Measurements from ENCODE around the gene SIL1. TPM values are rescaled to one million over a fixed set of nuclear protein-coding genes. Genes with fewer than 3 reads are reported as not detected.

Gene SIL1
- total RNA-seq, 4 donors from 2014 or later, result 41.4 to 63.1 (median 52.8) TPM

- no peak overlapping the region for H3K4me3 ChIP-seq
- TF ChIP-seq EP300 (IDR thresholded peaks at IDR 0.05) (no peak), POLR2A (IDR thresholded peaks at IDR 0.05) (no peak), CTCF (IDR thresholded peaks at IDR 0.05) (no peak)
- no peak overlapping the region for H3K27ac ChIP-seq
- H3K27me3 ChIP-seq, result no peaks in the 10 kb centered on the region
- no peaks in the 10 kb centered on the region for H3K36me3 ChIP-seq
- H3K9me3 ChIP-seq, result no peaks in the 10 kb centered on the region
- H3K4me1 ChIP-seq, result no peaks in the 10 kb centered on the region
- DNase-seq (ENCODE audit: low spot score in 2 of 2), result no peak
- 80 to 86% methylated on average over 4 of the region's 4 CpGs for WGBS, 2 donors
These were observed 43.0 kb upstream of the SIL1 start for GRCh38 chr5:139241139-139241538.

GRCh38 chr5:139236479-139236878 is 38.3 kb upstream of the SIL1 start:
- no peak for TF ChIP-seq POLR2A (IDR thresholded peaks at IDR 0.05)
- no peak for DNase-seq (ENCODE audit: low spot score in 2 of 2)

GRCh38 chr5:139232147-139232724 is 34.1 kb upstream of the SIL1 start:
- Histone ChIP-seq H3K27me3 (no peaks in the 10 kb centered on the region), H3K4me3 (no peak overlapping the region), H3K27ac (no peak overlapping the region), H3K4me1 (no peaks in the 10 kb centered on the region), H3K9me3 (no peaks in the 10 kb centered on the region), H3K36me3 (no peaks in the 10 kb centered on the region)
- TF ChIP-seq POLR2A (IDR thresholded peaks at IDR 0.05) (no peak), CTCF (IDR thresholded peaks at IDR 0.05) (no peak), EP300 (IDR thresholded peaks at IDR 0.05) (no peak)
- no peak for DNase-seq (ENCODE audit: low spot score in 2 of 2)
- 70 to 74% methylated on average over 6 of the region's 6 CpGs for WGBS, 2 donors

More at GRCh38 chr5:139236479-139236878, 38.3 kb upstream of the SIL1 start:
- no peaks in the 10 kb centered on the region for H3K36me3 ChIP-seq
- H3K27ac ChIP-seq, result no peak overlapping the region
- H3K27me3 ChIP-seq, result no peaks in the 10 kb centered on the region
- no peaks in the 10 kb centered on the region for H3K4me1 ChIP-seq
- WGBS, 2 donors, result 89 to 93% methylated on average over 1 of the region's 1 CpG
- no peak overlapping the region for H3K4me3 ChIP-seq
- H3K9me3 ChIP-seq, result no peaks in the 10 kb centered on the region

GRCh38 chr5:139228201-139228803 is 30.1 kb upstream of the SIL1 start:
- WGBS, 2 donors, result 68 to 85% methylated on average over 1 of the region's 1 CpG
- H3K36me3 ChIP-seq, result no peaks in the 10 kb centered on the region
- H3K4me1 ChIP-seq, result no peaks in the 10 kb centered on the region
- H3K4me3 ChIP-seq, result no peak overlapping the region
- no peaks in the 10 kb centered on the region for H3K27me3 ChIP-seq
- DNase-seq (ENCODE audit: low spot score in 2 of 2), result no peak
- H3K27ac ChIP-seq, result no peak overlapping the region
- no peaks in the 10 kb centered on the region for H3K9me3 ChIP-seq
- TF ChIP-seq POLR2A (IDR thresholded peaks at IDR 0.05) (no peak), CTCF (IDR thresholded peaks at IDR 0.05) (no peak), EP300 (IDR thresholded peaks at IDR 0.05) (no peak)

- no peaks in the 10 kb centered on the region for H3K9me3 ChIP-seq
- no peaks in the 10 kb centered on the region for H3K27me3 ChIP-seq
- no peak overlapping the region for H3K27ac ChIP-seq
- no peak overlapping the region for H3K4me3 ChIP-seq
- TF ChIP-seq POLR2A (IDR thresholded peaks at IDR 0.05) (no peak), EP300 (IDR thresholded peaks at IDR 0.05) (no peak), CTCF (IDR thresholded peaks at IDR 0.05) (no peak)
- DNase-seq (ENCODE audit: low spot score in 2 of 2), result no peak
- WGBS, 2 donors, result 98 to 100% methylated on average over 2 of the region's 2 CpGs
- H3K36me3 ChIP-seq, result no peaks in the 10 kb centered on the region
- H3K4me1 ChIP-seq, result no peaks in the 10 kb centered on the region
These were observed 28.0 kb upstream of the SIL1 start for GRCh38 chr5:139226131-139226530.
